HEK293T (cell line): Measurements from ENCODE around the gene ATOH7.

ENCODE experiments used
- BHLHE40 ChIP-seq: fragments of 450-650 bp; IDR thresholded peaks from 2 replicates; pipeline ENCODE4 v1.6.1; 2016; ENCODE audit warnings: mild to moderate bottlenecking, moderate library complexity, borderline replicate concordance
- ELF4 ChIP-seq: fragments of 450-650 bp; IDR thresholded peaks from 2 replicates; pipeline ENCODE4 v1.6.1; 2017; ENCODE audit warnings: antibody characterized with exemption
- FOXA1 ChIP-seq: fragments of 450-650 bp; IDR thresholded peaks from 2 replicates; pipeline ENCODE4 v1.6.1; 2016; ENCODE audit warnings: mild to moderate bottlenecking
- SP1 ChIP-seq: fragments of 450-650 bp; IDR thresholded peaks from 2 replicates; pipeline ENCODE4 v1.6.1; 2017
- TARDBP ChIP-seq: fragments of 450-650 bp; IDR thresholded peaks from 2 replicates; pipeline ENCODE4 v1.6.1; 2016

DNA sequence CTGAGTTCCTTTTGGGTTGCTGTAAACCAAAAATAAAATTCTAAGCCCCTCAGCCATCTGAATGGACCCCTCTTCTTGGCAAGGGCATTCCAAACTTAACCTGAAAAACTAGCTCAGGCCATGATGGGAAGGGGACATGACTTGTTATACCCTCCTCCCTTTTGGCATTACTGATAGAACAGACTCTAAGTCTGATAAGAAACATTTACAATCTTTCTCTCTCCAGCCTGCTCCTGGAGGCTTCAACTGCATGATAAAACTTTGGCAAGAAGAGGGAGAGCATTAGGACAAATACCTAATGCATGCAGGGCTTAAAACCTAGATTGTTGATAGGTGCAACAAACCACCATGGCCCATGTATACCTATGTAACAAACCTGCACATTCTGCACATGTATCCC, 40.9 kb upstream of the ATOH7 start:
- TF ChIP-seq BHLHE40 (no peak), FOXA1 (no peak), SP1 (no peak), ELF4 (no peak), TARDBP (no peak)
